OCI-LY3 (cell line): ENCODE measurements around the gene HEMGN.

Source experiments
- CTCF ChIP-seq: fragments of 200-600, 300-600 bp; sonication (generic); IDR thresholded peaks from 2 replicates; pipeline ENCODE4 v1.5.1; 2014; ENCODE audit warnings: antibody characterized with exemption, low read length, low read depth
- EZH2phosphoT487 ChIP-seq: fragments of 200-600 bp; shearing (Covaris generic); IDR thresholded peaks from 2 replicates; pipeline ENCODE4 v1.6.1; 2018; ENCODE audit warnings: antibody characterized with exemption, mixed run types, low read depth

- TF ChIP-seq CTCF (no peak), EZH2phosphoT487 (no peak)
Observed at GRCh38 chr9:97970165-97970564, 32.2 kb upstream of the HEMGN start.
